NCI-H2107 (cell line): Measurements from ENCODE around the gene TRIO.

Experiments used
- DNase-seq: peaks from one replicate; lab custom pipeline; 2025; lab: John Stamatoyannopoulos, UW

TRIO gene

DNA sequence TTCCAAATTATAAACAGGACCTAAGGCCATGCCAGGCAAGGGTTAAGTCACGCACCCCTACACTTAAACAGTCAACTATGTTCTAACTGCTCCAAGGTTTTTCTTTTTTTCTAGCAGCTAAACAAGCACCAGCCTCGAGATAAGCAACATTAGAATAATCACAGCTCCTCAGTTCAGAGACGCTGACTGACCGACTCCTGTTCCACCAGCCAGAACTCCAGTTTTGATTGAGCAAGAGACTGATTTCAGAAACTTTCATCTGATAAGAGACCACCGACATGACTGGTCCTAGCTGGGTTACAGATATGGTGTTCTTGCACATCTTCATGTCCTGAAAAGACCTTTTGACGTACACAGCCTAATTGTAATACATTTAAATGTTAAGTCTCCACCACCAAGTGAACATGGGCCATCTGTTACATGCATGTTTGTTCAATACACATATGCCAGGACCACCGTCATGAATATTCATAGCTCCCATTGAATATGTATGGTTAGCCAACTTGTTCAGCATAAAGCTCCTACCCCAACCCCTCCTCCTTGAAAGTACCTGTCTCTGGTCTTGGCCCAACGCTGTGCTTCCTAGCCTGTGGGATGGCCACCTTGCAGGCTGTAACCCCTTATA, 414.8 kb downstream of the TRIO start:
- no peak for DNase-seq
